HCT116 (cell line): ENCODE results near the gene TMTC1.

Experiments used
- CBX3 ChIP-seq: IDR thresholded peaks from 2 replicates; pipeline ENCODE4 v1.6.1; 2012; ENCODE audit warnings: low read depth
- CEBPB ChIP-seq: IDR thresholded peaks from 2 replicates; pipeline ENCODE4 v1.6.1; 2012; ENCODE audit warnings: low read depth
- EGR1 ChIP-seq: IDR thresholded peaks from 2 replicates; pipeline ENCODE4 v1.6.1; 2012; ENCODE audit warnings: low read depth
- EZH2 ChIP-seq: fragments of 200-600 bp; sonication (generic); IDR thresholded peaks from 2 replicates; pipeline ENCODE4 v1.6.1; 2017; ENCODE audit warnings: antibody characterized with exemption, mixed run types
- EZH2phosphoT487 ChIP-seq: fragments of 200-600 bp; IDR thresholded peaks from 2 replicates; pipeline ENCODE4 v1.6.1; 2018; ENCODE audit warnings: antibody characterized with exemption, borderline replicate concordance
- JUND ChIP-seq: IDR thresholded peaks from 2 replicates; pipeline ENCODE4 v1.6.1; 2012
- POLR2A ChIP-seq: IDR thresholded peaks from 2 replicates; pipeline ENCODE4 v1.7.0; 2011; ENCODE audit warnings: borderline replicate concordance; ENCODE audit not compliant: insufficient read depth, insufficient read length; ENCODE audit errors: extremely low read depth
- RAD21 ChIP-seq: IDR thresholded peaks from 2 replicates; pipeline ENCODE4 v1.6.1; 2012; ENCODE audit warnings: low read depth, mild to moderate bottlenecking
- SIN3A ChIP-seq: IDR thresholded peaks from 2 replicates; pipeline ENCODE4 v1.6.1; 2012; ENCODE audit warnings: low read depth
- SRF ChIP-seq: IDR thresholded peaks from 2 replicates; pipeline ENCODE4 v1.6.1; 2012; ENCODE audit warnings: low read depth
- YY1 ChIP-seq: IDR thresholded peaks from 2 replicates; pipeline ENCODE4 v1.6.1; 2011; ENCODE audit warnings: low read length, low read depth, moderate library complexity, mild to moderate bottlenecking; ENCODE audit not compliant: insufficient replicate concordance; ENCODE audit errors: extremely low read depth
- TF ChIP-seq, protein P1 (sequence below): IDR thresholded peaks from 2 replicates; pipeline ENCODE4 v1.6.1; 2012; ENCODE audit warnings: low read depth
- TF ChIP-seq, protein P2 (sequence below), 3 experiments: fragments of 200-600 bp in 1 of 3; sonication (generic) in 1 of 3; IDR thresholded peaks in 2 of 3; conservative IDR thresholded peaks in 1 of 3; 2 replicates each; pipeline ENCODE4 v1.5.1; 2012 to 2017; ENCODE audit warnings: low read depth in 2 of 3, low read length in 2 of 3, antibody characterized with exemption in 1 of 3, borderline replicate concordance in 1 of 3, control low read depth in 1 of 3, mild to moderate bottlenecking in 1 of 3, mixed read lengths in 1 of 3, mixed run types in 1 of 3, moderate library complexity in 1 of 3; ENCODE audit not compliant: insufficient read depth in 1 of 3
- TF ChIP-seq, protein P3 (sequence below): IDR thresholded peaks from 2 replicates; pipeline ENCODE4 v1.6.1; 2012

DNA sequence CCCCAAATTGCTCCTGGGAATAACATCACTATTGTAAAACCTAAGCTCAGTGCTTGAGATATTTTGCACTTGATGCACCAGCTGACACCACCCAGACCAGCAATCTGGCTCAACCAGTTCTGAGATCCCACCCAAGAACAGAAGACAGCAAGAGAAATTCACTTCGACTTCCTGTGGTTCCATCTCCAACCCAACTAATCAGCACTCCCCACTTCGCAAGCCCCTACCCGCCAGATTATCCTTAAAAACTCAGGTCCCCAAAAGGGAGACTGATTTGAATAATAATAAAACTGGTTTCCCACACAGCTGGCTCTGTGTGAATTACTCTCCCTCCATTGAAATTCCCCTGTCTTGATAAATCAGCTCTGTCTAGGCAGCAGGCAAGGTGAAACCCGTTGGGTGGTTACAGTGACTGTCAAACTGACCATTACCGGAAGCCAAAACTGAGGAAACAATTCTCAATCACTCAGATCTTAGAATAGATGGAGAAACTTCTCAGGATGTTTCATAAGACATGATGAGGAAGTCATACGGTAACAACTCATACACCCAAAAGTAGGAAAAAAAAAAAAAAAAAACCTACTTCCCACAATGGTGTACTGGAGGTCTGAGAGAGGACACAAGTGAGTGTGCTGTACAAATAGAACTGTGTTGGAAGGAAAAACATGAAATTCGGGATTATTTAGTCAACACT lies 92.4 kb downstream of the TMTC1 start:
- TF ChIP-seq, protein P1, sequence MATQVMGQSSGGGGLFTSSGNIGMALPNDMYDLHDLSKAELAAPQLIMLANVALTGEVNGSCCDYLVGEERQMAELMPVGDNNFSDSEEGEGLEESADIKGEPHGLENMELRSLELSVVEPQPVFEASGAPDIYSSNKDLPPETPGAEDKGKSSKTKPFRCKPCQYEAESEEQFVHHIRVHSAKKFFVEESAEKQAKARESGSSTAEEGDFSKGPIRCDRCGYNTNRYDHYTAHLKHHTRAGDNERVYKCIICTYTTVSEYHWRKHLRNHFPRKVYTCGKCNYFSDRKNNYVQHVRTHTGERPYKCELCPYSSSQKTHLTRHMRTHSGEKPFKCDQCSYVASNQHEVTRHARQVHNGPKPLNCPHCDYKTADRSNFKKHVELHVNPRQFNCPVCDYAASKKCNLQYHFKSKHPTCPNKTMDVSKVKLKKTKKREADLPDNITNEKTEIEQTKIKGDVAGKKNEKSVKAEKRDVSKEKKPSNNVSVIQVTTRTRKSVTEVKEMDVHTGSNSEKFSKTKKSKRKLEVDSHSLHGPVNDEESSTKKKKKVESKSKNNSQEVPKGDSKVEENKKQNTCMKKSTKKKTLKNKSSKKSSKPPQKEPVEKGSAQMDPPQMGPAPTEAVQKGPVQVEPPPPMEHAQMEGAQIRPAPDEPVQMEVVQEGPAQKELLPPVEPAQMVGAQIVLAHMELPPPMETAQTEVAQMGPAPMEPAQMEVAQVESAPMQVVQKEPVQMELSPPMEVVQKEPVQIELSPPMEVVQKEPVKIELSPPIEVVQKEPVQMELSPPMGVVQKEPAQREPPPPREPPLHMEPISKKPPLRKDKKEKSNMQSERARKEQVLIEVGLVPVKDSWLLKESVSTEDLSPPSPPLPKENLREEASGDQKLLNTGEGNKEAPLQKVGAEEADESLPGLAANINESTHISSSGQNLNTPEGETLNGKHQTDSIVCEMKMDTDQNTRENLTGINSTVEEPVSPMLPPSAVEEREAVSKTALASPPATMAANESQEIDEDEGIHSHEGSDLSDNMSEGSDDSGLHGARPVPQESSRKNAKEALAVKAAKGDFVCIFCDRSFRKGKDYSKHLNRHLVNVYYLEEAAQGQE = no peak
- TF ChIP-seq YY1 = no peak
- no peak for TF ChIP-seq RAD21
- TF ChIP-seq, protein P2, sequence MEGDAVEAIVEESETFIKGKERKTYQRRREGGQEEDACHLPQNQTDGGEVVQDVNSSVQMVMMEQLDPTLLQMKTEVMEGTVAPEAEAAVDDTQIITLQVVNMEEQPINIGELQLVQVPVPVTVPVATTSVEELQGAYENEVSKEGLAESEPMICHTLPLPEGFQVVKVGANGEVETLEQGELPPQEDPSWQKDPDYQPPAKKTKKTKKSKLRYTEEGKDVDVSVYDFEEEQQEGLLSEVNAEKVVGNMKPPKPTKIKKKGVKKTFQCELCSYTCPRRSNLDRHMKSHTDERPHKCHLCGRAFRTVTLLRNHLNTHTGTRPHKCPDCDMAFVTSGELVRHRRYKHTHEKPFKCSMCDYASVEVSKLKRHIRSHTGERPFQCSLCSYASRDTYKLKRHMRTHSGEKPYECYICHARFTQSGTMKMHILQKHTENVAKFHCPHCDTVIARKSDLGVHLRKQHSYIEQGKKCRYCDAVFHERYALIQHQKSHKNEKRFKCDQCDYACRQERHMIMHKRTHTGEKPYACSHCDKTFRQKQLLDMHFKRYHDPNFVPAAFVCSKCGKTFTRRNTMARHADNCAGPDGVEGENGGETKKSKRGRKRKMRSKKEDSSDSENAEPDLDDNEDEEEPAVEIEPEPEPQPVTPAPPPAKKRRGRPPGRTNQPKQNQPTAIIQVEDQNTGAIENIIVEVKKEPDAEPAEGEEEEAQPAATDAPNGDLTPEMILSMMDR (IDR thresholded peaks at IDR 0.05 in 2 of 3, conservative IDR thresholded peaks at IDR 0.05 in 1 of 3; ENCODE audit: borderline replicate concordance in 1 of 3, insufficient read depth in 1 of 3, low read depth in 2 of 3, low read length in 2 of 3) = no peak
- TF ChIP-seq POLR2A = no peak
- TF ChIP-seq CEBPB = no peak
- no peak for TF ChIP-seq SRF
- TF ChIP-seq JUND = no peak
- no peak for TF ChIP-seq CBX3
- TF ChIP-seq EGR1 = no peak
- TF ChIP-seq EZH2phosphoT487 = no peak
- TF ChIP-seq, protein P3, sequence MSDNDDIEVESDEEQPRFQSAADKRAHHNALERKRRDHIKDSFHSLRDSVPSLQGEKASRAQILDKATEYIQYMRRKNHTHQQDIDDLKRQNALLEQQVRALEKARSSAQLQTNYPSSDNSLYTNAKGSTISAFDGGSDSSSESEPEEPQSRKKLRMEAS = no peak
- no peak for TF ChIP-seq EZH2
- no peak for TF ChIP-seq SIN3A
